HG03159 (cell line): ENCODE data around the gene DOCK10.

Source experiments
- ATAC-seq: cut with Tn5 transposase; IDR thresholded peaks from one replicate; pipeline ENCODE4 v1.9.1; 2021; ENCODE audit warnings: mild to moderate bottlenecking, moderate library complexity; ENCODE audit not compliant: unreplicated experiment

The DOCK10 gene

DNA sequence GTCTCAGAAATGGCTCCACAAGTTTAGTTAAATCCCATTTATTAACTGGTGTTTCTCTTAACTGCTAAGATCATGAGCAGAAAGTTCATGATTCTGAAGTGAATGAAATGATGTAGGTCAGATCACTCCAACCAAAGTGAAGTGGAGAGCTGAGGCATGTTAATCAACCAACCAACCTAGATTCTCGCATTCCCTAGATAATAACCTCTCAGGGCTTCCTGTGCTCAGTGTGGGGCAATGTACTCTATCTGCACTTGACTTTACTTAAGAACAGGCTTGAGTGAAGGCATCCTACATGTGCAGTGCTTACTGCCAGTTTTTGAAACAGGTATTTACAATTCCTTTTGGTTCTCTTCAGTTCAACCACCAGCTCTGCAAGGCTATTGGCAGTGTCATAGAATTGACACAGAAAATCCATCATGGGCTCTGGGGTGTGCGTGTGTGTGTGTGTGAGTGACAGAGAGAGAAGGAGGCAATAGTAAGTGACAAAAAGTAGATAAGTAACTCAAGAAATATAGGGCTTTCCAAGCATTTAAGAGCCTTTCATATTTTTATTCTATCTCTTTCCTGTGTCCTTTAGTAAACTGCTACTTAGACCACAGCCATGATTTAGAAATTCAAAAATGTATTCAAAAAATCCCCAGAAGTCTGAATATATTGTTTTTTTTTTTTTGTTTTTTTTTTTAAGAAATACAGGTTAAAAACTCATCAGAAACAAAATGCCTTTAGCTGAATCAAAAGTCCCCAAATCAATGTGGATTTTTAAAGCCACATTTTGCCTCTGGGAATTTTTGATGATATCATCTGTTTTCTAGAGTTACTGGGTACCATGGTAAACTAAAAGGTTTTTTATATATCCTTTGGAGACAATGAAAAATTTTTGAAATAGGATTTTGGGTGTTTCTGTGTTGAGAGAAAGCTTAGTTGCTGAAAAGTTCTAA, 28.6 kb downstream of the DOCK10 start:
- no peak for ATAC-seq

DNA sequence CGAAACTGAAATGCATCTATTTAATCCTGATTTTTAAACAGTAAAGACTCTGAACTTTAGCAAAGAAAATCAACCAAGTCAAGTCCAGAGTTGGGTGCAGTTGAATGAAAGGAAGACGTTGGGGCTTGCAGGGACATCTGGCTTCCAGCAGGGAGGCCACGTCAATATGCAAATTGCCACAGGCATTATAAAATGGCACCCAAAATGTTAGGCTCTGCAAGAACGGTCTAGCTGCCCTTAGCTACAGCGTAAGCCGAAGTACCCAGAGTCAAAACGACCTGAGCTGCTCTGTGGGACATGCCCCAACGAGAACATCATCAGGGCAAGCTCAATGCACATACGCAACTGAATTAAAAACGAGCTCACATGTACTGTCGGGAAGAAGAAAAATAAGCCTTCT, 30.7 kb downstream of the DOCK10 start:
- no peak for ATAC-seq

DNA sequence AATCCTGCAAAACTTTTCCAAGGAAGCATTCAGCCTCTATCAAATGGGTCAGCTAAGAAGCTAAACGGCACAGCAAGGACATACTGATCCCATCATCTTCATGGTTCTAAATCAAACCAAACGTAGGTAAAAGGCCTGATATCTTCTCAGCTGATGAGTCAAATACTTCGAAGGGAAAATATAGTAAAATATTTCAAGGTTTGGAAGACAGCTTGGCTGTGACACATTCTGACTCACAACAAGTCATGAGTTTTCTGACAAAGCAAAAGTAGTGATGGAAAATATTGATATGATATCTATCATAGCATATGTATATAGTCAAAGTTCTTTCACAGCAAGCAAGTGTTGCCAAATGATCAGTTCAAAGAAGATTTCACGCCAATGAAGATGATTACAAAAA, 31.5 kb downstream of the DOCK10 start:
- ATAC-seq = no peak

DNA sequence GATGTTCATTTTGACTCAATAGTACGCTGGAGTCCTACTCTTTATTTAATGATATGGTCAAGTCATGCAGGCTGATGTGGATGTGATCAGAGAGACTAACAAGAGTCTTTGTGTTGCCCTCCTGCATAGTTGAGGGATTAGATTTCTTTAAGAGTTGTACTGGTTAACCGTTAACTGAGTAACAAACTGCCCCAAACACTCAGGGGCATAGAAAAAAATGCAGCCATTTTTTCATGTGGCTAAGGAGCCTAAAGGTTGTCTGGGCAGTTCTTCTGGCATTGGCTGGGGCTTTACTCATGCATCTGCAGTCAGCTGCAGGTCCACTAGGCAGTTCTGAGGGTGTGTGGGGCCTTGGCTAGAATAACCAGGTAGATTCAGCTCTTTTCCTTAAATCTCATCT, 32.5 kb downstream of the DOCK10 start:
- ATAC-seq = no peak

DNA sequence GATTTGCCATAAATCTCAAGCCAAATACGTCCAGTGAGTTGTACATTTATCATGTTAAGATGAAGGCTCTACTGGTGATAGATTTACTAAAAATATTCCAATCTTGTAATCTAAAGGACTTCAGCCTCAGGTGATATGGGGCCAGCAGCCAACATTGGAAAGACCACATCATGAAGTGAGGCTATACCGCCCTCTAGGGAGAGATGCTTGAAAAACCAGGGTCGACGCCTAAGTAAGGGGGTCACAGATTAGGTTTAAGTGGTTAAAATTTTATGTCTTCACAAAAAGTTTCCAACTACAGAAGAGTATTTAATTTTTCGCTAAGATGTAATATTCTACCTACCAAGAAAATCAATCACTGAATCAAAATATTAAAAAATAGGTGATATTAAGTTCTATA, 33.3 kb downstream of the DOCK10 start:
- no peak for ATAC-seq

DNA sequence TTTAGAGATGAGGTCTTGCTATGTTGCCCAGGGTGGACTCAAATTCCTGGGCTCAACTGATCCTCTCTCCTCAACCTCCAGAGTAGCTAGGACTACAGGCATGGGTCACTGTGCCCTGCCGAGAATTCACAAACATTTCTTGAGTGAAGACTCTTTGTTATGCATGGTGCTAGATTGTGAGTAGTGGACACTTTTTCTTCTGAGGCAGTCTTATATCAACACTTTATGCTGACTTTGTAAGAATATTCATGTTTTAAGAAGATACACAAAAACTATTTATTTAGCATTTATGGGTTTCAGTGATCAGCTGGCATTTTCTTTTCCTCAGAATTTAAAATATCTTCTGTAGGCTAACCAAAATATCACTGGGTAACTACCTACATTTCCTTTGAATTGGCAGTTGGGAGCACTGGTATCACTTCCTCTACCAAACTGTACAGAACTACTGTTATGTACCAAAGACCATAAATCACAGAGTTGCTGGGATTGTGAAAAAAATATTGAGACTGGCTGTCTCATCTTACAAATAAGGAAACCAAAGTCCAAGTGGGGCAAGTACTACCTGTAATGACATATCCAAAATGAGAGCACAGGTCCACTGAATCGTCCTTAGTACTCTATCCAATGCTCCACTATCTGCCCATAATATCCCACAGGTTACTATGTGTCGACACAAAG, 34.0 kb downstream of the DOCK10 start:
- ATAC-seq = peak; percentile 64

DNA sequence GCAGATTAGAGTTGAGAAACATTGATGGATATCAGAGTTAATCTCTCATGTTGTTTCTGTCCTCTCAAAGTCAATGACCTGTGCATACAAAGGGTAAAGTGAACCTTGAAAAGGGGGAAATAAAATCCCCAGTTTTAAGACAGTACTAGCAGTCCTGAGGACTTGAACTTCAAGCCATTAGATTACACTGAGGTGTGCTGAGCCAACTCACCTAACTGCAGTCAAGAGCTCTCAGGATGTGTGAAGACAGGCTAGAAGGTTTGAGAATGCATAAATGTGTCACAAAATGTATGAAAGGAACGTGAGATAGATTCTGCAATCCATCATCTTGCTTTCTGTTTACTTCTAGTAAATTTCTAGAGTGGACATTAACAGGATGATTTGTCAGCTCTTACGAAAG, 35.5 kb downstream of the DOCK10 start:
- ATAC-seq = no peak

DNA sequence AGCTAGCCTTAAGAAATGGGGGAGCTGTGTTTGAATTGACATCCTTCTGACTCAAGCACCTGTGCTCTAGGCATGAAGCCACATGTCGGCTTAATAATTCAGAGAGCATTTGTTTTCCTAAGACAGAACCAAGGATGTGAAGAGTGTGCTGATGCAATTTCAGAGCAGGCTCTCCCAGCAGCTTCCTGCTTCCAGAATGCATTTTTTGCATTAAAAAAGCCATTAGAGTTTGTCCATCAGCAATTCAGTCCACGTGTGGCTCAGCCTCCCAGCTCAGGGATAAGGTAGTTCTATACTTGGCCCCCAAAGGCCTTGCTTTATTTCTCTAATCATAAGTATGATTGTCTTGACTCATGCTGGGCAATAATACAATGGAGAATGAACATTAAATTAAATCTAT, 37.7 kb downstream of the DOCK10 start:
- ATAC-seq = no peak

DNA sequence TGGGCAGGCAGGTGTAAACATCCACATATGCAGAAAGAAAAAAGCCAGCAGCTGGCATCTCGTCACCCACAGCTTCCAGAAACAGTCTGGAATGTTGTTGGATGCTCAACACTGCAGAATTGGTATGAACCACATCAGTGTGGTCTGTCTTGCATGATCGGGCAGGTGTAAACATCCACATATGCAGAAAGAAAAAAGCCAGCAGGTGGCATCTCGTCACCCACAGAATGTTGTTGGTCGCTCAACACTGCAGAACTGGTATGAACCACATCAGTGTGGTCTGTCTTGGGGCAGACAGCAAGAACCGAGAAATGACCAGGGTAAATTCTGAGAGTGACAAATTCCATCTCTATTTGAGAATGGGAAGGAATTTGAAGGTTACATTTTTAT, 39.6 kb downstream of the DOCK10 start:
- peak; percentile 89 for ATAC-seq

DNA sequence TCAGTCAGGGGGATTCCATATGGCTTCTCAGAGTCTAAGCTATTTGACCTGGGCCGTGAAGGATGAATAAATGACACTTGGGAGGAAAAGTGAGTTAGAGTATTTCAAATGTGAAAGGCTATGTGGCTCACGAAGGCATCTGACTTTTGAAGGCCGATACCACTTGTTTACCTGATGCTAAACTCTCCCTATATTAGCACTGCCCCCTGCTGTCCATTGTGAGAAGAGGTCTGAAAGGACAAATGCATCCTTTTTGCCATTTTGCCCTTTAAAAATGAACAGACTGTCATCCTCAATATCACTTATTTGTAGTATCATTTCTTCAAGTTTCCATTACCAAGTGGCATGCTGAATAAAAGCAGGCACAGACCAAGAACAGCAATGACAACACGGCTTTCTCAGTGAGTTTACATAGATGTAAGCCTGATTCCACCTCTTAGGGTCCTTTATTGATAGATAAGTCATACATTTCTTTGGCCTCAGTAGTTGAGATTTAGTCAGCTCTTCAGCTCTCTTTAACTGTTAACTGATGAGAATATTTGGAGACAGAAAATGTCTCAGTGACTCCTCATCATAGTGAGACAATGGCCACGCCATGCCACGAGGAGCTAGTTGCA, 40.1 kb downstream of the DOCK10 start:
- peak; percentile 63 for ATAC-seq

DNA sequence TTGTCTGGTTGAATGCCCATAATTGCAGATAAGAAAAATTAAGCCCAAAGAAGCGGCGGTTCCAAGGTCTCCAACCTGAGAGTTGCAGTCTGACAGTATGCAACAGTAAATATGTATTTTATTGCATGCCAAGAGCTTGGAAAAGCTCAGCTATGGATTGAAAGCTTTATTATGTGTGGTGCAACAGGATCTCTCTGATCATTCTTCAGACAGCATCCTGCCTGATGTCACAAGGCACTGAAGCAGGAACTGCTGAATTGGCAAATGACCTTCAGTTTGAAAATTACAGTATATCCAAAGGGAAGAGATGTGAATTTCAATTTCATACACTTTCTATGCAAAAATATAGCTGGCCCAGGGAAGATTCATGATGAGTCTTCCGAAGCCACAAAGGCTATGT, 42.5 kb downstream of the DOCK10 start:
- no peak for ATAC-seq

DNA sequence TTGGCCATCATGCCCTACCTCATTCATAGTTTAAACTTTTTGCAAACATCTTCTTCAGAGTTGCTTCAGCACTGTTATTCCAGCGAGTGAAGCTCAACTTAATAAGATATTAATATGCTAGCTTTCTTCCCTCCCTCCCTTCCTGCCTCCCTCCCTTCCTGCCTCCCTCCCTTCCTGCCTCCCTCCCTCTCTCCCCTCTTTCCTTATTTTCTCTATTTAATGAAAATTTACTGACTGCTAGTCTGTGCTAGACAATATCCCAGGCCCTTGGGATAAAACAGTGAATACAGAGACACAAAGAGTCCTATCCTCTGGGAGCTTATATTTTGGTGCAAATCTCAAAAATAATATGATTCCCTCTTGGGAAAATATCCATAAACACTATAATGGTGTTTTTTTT, 42.9 kb downstream of the DOCK10 start:
- ATAC-seq = no peak

DNA sequence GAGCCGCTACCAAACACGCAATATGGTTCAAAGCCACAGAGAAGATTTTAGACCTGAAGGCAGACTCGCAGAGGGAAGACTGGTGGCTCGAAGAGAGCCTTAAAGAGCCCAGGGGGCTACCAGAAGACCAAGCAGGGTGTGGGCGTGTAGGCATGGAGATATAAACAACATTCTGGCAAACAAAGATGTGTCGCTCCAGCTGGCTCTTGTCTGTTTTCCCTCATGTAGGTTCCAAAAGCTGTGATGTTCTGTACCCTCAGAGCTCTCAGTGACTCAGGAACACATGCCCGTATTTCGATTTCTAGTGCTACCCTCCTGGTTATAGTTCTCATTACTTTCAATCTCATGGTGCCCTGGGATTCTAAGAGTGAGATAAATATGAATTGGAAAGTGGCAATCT, 44.5 kb downstream of the DOCK10 start:
- no peak for ATAC-seq

DNA sequence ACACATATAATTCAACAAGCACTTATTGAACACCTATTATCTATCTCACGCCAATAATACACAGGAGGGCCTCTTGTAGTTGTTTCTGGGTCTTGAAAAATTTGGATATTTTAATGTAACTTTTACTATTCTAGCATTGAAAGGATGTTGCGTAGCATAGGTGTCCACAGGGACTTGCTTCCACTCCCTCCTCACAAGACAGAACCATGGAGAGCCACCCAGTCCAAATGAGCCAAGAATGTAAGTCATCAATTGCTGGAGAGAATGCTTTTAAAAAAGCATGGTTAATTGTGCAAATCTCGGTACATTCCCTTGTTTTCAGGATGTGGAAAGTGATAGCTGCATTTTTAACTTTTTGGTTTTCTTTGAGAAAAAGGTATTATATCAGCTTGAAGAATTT, 46.8 kb downstream of the DOCK10 start:
- ATAC-seq = no peak

DNA sequence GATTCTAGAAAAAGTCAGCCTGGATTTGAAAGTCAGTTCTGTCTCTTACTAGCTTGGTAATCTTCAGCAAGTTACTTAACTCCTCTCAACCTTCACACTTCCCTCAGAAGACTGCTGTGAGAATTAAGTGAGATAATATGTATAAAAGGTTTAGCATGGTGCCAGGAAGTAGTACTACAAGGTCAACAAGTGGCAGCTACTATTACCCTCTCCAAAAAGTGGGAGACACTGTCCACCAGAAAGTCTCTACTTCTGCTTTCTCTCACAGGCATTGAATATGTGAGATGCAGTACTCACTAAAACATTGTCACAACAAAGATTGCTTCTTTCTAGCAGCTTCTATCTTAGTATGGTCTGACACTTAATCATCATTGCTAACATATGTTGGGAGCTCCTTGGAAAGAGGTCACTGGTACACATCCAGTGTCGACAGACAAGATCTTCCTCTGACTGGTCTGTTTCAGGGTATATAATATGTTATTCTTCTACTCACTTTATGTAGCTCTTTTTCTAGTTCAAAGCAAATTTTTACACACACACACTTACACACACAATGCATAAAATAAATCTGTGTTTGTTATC, 47.9 kb downstream of the DOCK10 start:
- no peak for ATAC-seq

DNA sequence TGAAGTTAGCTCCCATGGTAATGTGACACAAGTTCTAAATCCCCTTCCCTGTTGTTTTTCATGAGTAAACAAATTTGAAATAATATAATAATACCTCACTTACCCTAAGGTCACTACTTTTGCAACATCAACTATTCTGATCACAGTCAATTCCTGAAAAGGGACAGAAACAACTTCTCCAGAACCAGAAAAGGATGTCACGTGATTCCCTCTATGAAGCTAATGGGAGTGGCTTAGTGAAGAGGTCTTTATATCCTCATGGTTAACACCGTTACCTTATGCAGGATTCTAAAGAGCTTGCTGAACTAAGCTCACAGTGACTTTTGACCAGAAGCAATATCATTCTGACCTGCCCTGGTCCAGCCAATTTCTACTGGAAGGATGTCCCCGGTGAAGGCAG, 51.6 kb downstream of the DOCK10 start:
- ATAC-seq = no peak

DNA sequence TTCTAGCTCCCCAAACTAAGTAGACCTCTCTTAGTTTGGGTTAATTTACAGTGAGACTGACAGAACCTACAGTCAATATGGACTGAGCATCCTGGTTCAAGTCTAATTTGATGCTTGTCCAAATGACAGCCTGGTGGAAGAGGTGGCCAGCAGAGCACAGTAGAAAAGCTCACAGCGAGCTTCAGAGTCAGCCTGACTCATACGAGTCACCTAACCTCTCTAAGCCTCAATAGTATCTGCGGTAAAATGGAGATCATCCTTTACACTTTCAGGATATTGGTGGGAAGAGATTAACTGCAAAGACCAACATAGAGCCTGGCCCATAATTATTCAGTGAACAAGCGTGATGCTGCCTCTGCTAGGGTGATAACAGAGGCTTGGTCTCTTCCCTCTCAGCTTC, 54.5 kb downstream of the DOCK10 start:
- ATAC-seq = no peak

DNA sequence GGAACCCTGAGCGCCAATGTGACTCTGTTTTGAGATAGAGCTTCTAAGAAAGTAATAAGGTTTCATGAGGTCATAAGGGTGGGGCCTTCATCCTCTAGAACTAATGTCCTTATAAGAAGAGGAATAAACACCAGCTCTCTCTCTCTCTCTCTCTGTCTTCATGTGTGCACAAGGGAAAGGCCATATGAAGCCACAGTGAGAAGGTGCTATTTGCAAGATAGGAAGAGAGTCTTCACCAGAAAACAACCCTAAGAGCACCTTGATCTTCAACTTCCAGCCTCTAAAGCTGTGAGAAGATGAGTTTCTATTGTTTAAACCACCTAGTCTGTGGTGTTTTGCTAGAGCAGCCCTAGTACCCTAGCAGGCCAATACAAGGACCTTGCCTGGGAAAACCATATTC, 55.8 kb downstream of the DOCK10 start:
- ATAC-seq = no peak

DNA sequence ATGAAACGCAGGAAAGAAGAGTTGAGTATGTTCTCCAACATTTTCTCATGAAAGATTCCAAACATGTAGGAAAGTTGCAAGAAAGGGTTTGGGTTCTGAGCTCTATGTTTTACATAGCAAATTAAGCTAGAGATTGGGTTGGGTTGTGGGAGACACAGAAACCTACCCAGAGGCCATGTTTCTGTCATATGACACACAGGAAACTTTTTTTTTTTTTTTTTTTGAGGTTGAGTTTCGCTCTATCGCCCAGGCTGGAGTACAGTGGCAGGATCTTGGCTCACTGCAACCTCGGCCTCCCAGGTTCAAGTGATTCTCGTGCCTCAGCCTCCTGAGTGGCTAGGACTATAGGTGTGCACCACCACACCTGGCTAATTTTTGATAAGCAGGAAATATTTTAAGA, 57.6 kb downstream of the DOCK10 start:
- no peak for ATAC-seq

DNA sequence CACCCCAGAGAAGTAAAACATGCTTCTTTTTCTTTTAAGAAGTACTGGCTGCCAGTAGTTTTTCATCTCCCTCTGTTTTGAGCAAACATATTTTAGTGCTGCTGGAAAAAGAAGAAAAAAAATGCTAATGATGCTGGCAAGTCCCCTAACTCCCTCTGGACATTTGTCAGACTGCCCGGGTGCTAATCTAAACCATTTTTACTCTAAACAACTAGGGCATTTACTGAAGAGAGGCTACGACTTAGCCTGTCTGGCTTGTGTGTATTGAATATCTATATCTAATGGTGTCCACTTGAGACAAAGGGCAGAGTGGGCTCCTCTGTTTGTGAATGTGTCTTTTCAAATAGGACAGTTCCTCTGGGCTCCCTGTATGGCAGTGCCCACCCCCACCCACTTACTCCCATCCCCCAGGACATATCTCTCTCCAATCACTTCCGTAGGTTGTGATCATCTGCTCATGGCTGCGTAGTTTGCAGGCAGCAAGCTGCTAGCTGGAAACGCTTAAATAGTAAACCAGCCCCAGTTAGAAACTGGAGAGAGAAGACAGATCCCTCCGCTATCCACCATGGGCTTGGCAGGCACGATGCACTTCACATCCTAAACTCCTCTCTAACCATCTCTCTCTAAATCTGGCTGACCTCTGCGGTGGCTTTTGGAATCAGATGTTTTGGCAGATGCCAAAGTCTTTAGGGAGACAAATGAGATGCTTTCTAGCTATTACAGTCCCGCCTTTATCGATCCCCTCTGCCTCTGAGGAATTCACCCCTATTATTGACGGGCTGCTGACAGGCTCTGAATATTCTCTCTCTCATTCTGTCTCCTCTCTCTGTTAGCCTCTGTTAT, 58.3 kb downstream of the DOCK10 start:
- ATAC-seq = no peak
